Mucosa of stomach (tissue), 1 donor: Measurements from ENCODE around the gene SNAI1.
"Not testable (repeated sequence)": the region's sequence is repeated elsewhere in the genome, so short reads cannot be mapped to it uniquely, and the experiment has no call there.

Experiments used
- H3K27me3 ChIP-seq: one replicate; pipeline ENCODE4 v1.7.0; 2013; ENCODE audit warnings: mild to moderate bottlenecking, low read length; ENCODE audit not compliant: control insufficient read depth, insufficient read depth
- H3K36me3 ChIP-seq: one replicate; pipeline ENCODE4 v1.7.0; 2013; ENCODE audit warnings: low read length; ENCODE audit not compliant: control insufficient read depth, insufficient read depth
- H3K4me1 ChIP-seq: one replicate; pipeline ENCODE4 v1.7.0; 2013; ENCODE audit warnings: mild to moderate bottlenecking, low read length; ENCODE audit not compliant: control insufficient read depth, insufficient read depth
- H3K4me3 ChIP-seq: one replicate; pipeline ENCODE4 v1.7.0; 2013; ENCODE audit warnings: low read length
- H3K9ac ChIP-seq: one replicate; pipeline ENCODE4 v1.7.0; 2013; ENCODE audit warnings: mild to moderate bottlenecking, low read length, moderate library complexity
- H3K9me3 ChIP-seq: one replicate; pipeline ENCODE4 v1.7.0; 2013; ENCODE audit warnings: mild to moderate bottlenecking, low read length, moderate library complexity; ENCODE audit not compliant: control insufficient read depth
- donor health status: Pancreatic carcinoma.

The SNAI1 gene

DNA sequence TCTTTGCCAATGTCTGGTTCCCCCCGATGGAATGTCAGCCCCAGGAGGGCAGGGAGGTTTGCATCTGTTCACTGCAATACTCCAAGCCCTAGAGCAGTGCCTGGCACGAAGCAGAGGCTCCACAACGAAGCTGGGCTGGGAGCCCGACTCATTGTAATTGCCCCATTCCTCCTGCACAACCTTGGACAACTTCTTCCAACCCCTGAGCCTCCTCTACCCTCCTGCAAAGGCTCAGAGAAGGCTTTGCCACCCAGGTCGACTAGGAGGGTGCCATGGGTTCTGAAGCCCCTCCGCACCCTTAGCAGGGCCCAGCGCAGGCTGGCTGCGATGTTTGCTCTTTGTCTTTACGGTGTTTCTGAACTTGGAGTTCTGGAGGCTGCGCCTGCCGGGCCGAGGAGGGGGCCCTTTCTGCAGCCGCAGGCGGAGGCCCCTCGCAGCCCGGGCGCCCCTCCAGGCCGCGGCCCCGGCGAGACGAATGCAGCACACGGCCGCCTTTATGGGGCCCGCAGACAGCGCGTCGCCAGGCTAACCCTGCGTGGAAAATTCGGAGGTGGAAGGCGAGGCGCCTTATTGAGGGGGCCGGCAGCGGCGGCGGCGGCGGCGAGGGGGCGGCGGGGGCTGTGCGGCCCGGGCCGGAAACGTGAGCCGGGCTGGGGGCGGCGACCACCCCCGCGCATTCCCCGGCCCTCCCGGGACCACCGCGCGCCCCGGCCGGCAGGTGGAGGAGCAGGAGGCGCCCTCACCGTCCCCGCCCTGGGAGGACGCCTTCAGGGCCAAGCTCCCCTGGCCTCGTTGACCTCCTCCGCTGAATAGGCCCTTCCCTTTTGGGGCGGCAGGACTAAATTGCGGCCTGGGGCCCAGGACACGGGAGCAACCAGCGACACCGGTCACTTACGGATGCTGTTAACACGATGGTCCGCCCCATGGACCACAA lies 27.0 kb downstream of the SNAI1 start:
- Histone ChIP-seq H3K27me3 (peaks cover 11% of the 10 kb centered on the region), H3K9me3 (no peaks in the 10 kb centered on the region), H3K9ac (no peak overlapping the region), H3K4me1 (peaks cover 7% of the 10 kb centered on the region), H3K4me3 (no peak overlapping the region), H3K36me3 (no peaks in the 10 kb centered on the region)

- not testable (repeated sequence) for H3K36me3 ChIP-seq, H3K4me3 ChIP-seq, H3K9ac ChIP-seq, H3K4me1 ChIP-seq, H3K9me3 ChIP-seq
- H3K27me3 ChIP-seq, result peaks cover 11% of the 10 kb centered on the region
These were observed 28.8 kb downstream of the SNAI1 start for GRCh38 chr20:50011597-50011996.

GRCh38 chr20:50012282-50013263 lies 29.8 kb downstream of the SNAI1 start:
- Histone ChIP-seq H3K27me3 (peaks cover 11% of the 10 kb centered on the region), H3K4me1 (peaks cover 7% of the 10 kb centered on the region), H3K9ac (no peak overlapping the region), H3K36me3 (no peaks in the 10 kb centered on the region), H3K4me3 (no peak overlapping the region), H3K9me3 (no peaks in the 10 kb centered on the region)

GRCh38 chr20:50013976-50014375 lies 31.2 kb downstream of the SNAI1 start:
- Histone ChIP-seq H3K36me3 (no peaks in the 10 kb centered on the region), H3K4me1 (peaks cover 7% of the 10 kb centered on the region), H3K9ac (no peak overlapping the region), H3K4me3 (no peak overlapping the region), H3K27me3 (peaks cover 11% of the 10 kb centered on the region), H3K9me3 (no peaks in the 10 kb centered on the region)

DNA sequence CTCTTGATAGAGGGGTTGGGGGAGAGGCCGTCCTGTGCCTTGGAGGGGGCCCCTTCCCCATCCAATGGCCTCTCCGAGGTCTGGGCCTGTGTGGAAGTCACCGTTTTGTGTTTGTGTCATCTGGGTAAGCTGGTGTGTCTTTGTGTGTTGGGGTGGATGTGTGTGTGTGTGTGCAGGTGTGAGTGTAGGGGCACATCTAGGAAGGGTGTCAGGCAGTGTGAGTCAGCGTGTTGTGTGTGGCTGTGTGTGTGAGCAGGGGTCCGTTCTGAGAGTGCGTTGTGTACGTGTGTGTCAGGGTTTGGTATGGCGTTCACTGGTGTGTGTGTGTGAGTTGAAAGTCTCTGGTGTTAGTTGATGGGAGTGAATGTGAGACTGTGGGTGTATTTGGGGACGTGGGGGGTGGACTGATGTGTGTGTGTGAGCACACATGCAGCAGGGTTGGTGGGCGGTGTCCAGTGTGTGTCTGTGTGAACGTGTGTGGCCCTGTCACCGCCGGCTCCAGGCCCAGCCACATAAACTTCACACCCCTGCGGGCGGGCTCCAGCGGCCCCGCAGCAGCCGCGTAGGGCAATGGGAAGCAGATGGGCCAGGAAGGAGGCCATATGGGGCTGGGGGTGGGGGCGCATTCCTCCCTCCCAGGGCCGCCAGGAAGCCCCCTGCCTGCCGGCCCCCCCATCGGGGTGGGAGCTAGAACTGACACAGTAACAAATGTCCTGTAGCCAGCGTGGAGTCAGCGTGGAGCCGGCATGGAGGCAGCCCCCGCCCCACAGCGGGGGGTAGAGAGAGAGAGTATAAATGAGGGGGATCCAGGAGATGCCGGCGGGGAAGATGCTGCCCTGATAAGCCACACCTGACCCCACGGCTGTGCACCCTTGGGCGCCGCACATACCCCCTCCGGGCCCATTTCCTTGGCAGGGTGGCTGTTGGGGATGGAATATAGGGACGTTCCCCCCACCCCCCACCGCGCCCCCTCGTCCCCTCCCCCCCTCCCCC lies 32.1 kb downstream of the SNAI1 start:
- Histone ChIP-seq H3K36me3 (no peaks in the 10 kb centered on the region), H3K9me3 (no peaks in the 10 kb centered on the region), H3K4me3 (no peak overlapping the region), H3K27me3 (peaks cover 7% of the 10 kb centered on the region), H3K4me1 (peaks cover 7% of the 10 kb centered on the region), H3K9ac (no peak overlapping the region)

DNA sequence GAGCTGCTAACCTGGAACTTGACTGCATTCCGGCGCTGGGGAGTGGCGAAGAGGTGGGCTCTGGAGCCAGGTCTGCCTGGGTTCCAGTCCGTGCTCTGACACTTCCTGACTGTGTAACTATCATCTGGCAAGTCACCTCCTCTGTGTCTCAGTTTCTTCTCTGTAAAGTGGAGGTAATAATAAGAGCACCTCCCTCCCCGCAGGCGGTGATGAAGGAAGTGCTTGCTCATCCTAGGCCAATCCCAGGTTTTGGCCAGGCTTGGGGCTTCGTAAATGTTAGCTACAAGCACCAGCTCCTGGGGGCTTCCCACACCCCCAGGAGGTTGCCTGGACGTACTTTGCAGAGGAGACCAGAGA lies 32.8 kb downstream of the SNAI1 start:
- Histone ChIP-seq H3K4me1 (peaks cover 7% of the 10 kb centered on the region), H3K9me3 (no peaks in the 10 kb centered on the region), H3K36me3 (no peaks in the 10 kb centered on the region), H3K27me3 (peaks cover 1% of the 10 kb centered on the region), H3K9ac (no peak overlapping the region), H3K4me3 (no peak overlapping the region)

DNA sequence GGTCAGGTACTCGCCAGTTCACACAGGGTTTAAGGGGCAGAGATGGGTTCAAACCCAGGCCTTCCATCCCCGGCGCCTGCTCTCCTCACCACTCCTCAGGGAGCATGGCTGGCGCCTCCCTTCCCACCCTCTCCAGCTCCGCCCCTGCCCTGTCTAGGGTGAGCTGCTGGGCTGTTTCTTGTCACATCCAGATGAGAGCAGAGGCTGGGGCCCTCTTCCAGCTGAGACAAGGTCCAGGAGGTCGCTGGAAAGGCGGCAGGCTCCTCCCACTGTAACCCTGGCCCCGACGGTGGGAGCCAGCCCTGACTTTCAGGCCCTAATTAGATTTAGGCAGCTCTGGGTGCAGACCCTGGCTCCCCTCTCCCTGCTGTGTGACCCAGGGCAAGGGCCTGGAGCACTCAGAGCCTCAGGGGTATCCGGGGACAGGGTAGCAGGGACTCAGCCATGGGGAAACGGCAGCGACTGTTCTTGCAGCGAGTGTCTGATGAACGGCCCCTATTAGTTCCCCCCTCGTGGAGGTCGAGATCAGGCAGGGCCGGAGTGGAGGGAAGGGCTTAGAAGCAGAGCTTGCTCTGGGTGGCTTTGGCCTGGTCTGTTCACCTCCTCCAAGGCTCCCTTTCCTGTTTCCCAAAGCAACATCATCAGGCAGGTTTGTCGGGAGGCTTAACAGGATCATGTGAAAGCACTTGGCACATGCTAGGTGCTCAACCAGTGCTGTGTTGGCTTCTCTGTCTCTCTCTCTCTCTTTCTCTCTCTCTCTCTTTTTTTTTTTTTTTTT lies 33.4 kb downstream of the SNAI1 start:
- no peak overlapping the region for H3K4me3 ChIP-seq
- no peaks in the 10 kb centered on the region for H3K36me3 ChIP-seq
- peaks cover 7% of the 10 kb centered on the region for H3K4me1 ChIP-seq
- no peaks in the 10 kb centered on the region for H3K27me3 ChIP-seq
- H3K9me3 ChIP-seq, result no peaks in the 10 kb centered on the region
- H3K9ac ChIP-seq, result no peak overlapping the region

DNA sequence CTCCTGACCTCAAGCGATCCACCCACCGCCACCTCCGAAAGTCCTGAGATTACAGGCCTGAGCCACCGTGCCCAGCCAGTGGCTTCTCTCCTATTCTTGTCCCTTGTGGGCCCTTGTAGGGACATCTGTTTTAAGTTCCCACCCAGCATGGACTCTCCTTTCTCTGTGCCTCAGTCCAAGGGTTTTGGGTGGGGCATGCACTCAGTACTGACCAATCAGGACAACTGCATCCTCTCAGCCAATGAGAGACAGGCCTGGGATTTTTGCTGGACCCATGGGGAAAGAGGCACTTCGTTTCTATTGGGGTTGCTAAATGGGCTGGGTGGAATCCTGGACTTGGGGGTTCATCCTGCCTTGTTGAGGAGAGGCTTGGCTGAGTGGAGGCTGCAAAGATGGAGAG lies 34.4 kb downstream of the SNAI1 start:
- Histone ChIP-seq H3K27me3 (no peaks in the 10 kb centered on the region), H3K4me3 (no peak overlapping the region), H3K36me3 (no peaks in the 10 kb centered on the region), H3K9ac (no peak overlapping the region), H3K9me3 (no peaks in the 10 kb centered on the region), H3K4me1 (peaks cover 6% of the 10 kb centered on the region)

GRCh38 chr20:50017576-50018248 lies 34.9 kb downstream of the SNAI1 start:
- no peak overlapping the region for H3K9ac ChIP-seq
- no peaks in the 10 kb centered on the region for H3K27me3 ChIP-seq
- no peak overlapping the region for H3K4me3 ChIP-seq
- H3K36me3 ChIP-seq, result no peaks in the 10 kb centered on the region
- H3K9me3 ChIP-seq, result no peaks in the 10 kb centered on the region
- peaks cover under 1% of the 10 kb centered on the region for H3K4me1 ChIP-seq

DNA sequence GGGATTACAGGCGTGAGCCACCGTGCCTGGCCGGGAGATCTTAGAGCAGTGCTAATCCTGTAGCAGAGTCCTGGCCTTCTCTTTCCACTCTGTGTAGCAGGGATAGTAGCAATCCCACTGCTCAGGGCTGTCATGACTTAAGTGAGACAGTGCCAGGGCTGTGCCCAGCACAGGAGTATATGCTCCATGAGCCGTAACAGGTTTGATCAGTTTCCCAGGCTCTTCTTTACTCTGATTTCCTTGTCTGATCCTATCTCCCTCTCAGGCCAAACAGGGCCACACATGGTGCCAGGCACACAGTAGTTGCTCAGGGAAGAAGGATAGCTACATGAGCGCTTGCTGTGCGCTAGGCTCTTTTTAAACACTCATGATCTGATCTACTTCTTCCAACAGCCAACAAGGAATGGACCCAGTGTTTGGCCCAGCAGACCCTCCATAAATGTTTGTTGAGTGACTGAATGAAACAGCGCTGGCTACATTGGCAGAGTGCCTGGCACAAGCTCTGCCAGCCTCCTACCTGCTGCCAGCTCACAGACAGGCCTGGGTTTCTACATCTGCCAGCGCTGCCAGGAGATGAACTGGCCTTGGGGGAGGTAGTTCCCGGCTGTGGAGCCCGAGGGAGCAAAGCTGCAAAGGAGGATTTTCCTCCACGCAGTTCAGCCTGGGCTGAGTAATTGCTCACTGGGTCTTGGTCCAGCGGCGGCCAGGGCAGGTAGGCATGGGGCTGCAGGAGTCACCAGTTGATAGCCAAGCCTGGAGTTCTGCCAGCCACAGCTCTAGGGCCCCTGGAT lies 36.9 kb downstream of the SNAI1 start:
- Histone ChIP-seq H3K27me3 (no peaks in the 10 kb centered on the region), H3K36me3 (no peaks in the 10 kb centered on the region), H3K9ac (no peak overlapping the region), H3K9me3 (no peaks in the 10 kb centered on the region), H3K4me3 (no peak overlapping the region), H3K4me1 (no peaks in the 10 kb centered on the region)
